HL-60/S4 (cell line): ENCODE measurements around the gene AK8.
"Not testable (repeated sequence)": the region's sequence is repeated elsewhere in the genome, so short reads cannot be mapped to it uniquely, and the experiment has no call there.

ENCODE experiments used
- in situ Hi-C: fragments of 300-500 bp; cut with MboI; formaldehyde crosslinking; loops from 2 replicates; pipeline ENCODE4 v1.14.3; 2022; ENCODE audit warnings: low sequenced_read_pairs

The AK8 gene

DNA sequence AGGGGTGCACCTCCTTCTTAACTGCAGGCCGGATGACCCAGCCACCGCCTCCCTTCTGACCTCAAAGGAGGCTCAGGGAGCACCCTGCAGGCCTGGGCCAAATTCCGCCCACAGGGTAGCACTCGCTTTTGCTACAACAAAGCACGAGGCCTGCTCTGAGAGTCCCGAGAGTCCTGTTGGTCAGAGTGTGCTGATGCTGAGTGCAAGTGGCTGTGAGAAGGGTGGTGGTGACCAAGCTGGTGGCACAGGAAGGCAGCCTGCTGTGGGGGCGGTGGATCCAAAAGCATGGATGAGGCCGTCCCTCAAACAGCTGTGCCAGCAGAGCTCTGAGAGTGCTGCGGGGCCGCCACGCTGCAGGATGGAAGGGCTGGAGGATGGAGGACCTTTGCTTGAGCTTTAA, 101.8 kb downstream of the AK8 start:
- in situ Hi-C loops, result loop anchor here (25.0 kb wide), 1 partner anchor 364 kb away; the partner anchor contains the start of genes CFAP77 and TTF1

GRCh38 chr9:132775720-132776119, 102.4 kb downstream of the AK8 start:
- in situ Hi-C loops, result loop anchor here (25.0 kb wide), 1 partner anchor 363 kb away; the partner anchor contains the start of genes CFAP77 and TTF1

- in situ Hi-C loops, result loop anchor here (25.0 kb wide), 1 partner anchor 363 kb away; the partner anchor contains the start of genes CFAP77 and TTF1
These were observed 103.2 kb downstream of the AK8 start for GRCh38 chr9:132774886-132775285.

GRCh38 chr9:132773764-132774339, 104.2 kb downstream of the AK8 start:
- in situ Hi-C loops, result no loop called here

DNA sequence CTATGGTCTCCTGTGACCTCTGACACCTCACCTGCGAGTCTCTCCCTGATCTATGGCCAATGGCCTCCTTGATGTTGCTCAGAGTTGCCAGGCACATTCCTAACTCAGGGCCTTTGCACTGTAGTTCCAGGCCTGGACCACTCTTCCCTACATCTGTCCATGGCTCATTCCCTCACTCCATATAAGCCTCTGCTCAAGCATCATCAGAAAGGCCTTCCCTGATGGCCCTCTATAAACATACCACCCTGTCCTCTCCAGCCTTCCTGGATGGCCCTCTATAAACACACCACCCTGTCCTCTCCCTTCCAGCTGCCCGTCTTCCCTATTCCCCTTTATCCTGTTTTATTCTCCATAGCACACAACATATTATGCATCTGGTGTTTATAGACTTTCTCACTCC, 105.0 kb downstream of the AK8 start:
- in situ Hi-C loops, result no loop called here

- in situ Hi-C loops, result not testable (repeated sequence)
These were observed 106.3 kb downstream of the AK8 start for GRCh38 chr9:132771752-132772151.

- in situ Hi-C loops, result no loop called here
These were observed 107.2 kb downstream of the AK8 start for GRCh38 chr9:132770770-132771310.

DNA sequence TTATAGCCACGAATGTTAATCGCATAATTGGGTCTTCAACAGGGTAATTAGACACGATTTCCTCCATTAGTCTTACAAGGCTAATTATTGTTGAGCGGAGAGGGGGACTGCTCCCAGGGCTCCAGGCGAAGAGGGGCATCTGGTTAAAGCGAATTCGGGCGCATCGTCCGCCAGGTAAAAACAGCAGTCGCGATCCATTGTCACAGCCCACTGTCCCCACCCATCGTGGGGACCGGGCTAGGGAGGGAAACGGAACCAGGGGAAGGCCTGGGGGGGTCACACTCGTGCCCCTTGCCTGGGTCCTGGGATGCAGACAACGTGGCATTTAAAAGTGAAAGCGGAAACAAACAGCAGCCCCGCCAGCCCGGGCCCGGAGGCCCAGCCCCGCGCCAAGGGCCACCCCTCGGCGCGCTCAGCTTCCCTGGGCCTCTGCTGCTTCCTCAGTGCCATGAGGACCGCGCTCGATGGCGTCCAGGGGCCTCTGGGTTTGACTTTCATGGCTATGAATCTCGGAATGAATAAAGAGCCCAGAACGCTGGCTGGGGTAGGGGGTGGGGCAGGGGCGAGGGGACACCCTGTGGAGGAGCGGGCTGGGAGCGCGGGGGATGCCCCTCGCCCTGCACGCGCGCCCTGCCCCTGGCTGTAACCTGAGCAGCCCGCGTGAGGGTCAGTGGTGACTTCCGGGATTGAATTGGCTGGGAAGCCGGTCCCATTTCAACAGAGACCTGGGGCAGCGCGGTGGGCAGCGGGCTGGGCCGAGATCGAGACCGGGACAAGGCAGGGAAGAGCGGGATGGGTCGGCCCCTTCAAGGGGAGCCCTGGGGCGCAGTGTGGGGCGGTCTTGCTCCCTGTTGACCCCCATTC, 107.9 kb downstream of the AK8 start:
- in situ Hi-C loops, result no loop called here

GRCh38 chr9:132768932-132769905, 108.9 kb downstream of the AK8 start:
- in situ Hi-C loops, result no loop called here

DNA sequence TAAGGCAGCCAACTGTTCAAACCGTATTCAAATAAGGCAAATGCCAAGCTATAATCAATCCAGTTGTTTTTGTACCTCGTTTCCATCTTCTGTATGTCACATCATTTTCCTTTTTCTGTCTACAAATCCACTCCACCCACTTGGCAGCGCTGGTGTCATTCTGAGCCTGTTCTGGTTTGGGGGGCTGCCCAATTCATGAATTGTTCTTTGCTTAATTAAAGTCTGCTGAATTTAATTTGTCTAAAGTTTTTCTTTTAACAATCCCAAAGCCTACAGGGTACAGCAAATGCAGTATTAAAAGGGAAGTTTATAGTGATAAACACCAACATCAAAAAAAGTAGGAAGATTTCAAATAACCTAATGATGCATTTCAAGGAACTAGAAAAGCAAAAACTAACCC, 114.5 kb downstream of the AK8 start:
- in situ Hi-C loops, result no loop called here

- in situ Hi-C loops, result no loop called here
These were observed 115.2 kb downstream of the AK8 start for GRCh38 chr9:132762896-132763295.

- in situ Hi-C loops, result no loop called here
These were observed 116.5 kb downstream of the AK8 start for GRCh38 chr9:132761602-132762001.

GRCh38 chr9:132760057-132760456, 118.0 kb downstream of the AK8 start:
- in situ Hi-C loops, result no loop called here

- in situ Hi-C loops, result no loop called here
These were observed 121.1 kb downstream of the AK8 start for GRCh38 chr9:132757016-132757415.

GRCh38 chr9:132756214-132756845, 121.8 kb downstream of the AK8 start:
- in situ Hi-C loops, result no loop called here

DNA sequence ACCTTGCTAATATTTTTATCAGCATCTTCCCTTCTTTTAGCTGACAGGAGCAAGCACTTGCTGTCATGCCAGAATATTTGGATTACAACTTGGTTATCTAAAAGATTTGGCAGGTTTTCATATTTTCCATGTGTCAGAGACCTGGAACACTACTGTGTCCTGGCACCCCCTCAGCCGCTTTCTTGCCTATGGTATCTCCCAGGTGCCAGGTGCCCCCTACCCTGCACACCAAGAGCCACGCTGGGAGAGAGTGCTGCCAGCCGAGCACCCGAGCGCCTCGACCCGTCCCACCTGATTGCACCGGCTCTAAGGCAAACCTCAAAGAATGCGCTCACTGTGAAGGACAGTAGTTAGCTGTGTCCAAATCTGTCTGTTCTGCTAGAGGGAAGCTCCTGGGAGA, 123.0 kb downstream of the AK8 start:
- in situ Hi-C loops, result no loop called here

- in situ Hi-C loops, result no loop called here
These were observed 123.8 kb downstream of the AK8 start for GRCh38 chr9:132754236-132754635.

DNA sequence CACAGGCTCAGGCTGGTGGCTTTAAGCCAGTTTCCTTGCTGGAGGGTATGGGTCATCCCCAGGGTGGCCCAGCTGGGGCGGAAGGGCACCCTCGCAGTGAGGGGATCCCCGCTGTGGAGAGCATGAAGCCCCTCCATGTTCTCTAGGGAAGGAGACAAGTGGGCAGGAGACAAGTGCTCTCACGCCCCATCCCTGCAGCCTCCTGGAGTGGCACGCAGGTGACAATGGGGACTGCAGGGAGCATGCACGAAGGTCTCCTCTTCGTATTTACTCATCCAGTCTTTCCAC, 124.5 kb downstream of the AK8 start:
- in situ Hi-C loops, result no loop called here

DNA sequence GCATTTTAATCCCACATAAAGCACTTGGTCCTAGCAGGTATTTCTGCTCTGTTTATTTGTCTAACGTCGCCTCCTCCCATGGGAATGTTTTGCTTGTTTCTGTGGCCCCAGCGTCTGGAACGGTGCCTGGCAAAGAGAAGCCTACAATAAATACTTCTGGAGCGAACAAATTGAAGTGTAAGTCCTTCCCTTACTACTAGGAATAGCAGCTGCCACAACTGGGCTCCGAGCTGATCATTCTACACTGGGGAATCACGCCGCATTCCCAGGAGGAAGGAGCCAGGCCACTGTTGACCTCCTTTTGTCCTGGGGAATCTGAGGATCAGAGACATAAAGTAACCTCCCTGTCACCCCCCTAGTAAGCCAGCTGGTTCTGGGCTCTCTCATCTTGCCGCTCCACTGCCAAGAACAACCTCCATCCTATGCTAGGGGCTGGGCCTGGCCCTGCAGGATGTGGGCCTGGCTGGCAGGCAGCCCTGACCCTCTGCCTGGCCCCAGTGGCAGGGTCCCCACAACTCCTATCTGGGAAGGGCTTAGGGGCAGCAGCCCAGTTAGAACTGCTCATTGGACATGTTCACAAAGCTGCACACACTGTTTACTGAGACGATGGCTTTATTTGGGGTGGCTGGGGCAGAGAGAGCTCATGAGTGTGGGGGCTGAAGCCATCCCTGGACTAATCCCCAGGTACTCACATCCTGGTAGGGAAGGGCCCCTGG, 125.0 kb downstream of the AK8 start:
- in situ Hi-C loops, result no loop called here

- in situ Hi-C loops, result no loop called here
These were observed 127.4 kb downstream of the AK8 start for GRCh38 chr9:132750668-132751067.
